HCT116 (cell line): Measurements from ENCODE around the gene MFSD8. TPM values are rescaled to one million over a fixed set of nuclear protein-coding genes. Genes with fewer than 3 reads are reported as not detected.

Source experiments
- ATAC-seq: fragments of 200-7000 bp; cut with Tn5 transposase; 2 replicates; pipeline ENCODE4 v1.9.1; 2020; ENCODE audit warnings: mild to moderate bottlenecking, moderate library complexity
- BruUV-seq: library from RNA; stranded (reverse); fragments of 400-500 nt; replicated peaks from 2 replicates; lab custom pipeline; 2021; lab: Mats Ljungman, UMichigan
- CTCF ChIA-PET: fragments of 300-600 bp; sonication (Branson Sonifier 250); formaldehyde crosslinking; loops from one replicate; lab custom pipeline; 2021; ENCODE audit warnings: antibody characterized with exemption; lab: Charles Lee
- POLR2A ChIA-PET: fragments of 300-600, 350-600 bp; sonication (Branson Sonifier 250); formaldehyde crosslinking; loops from one replicate; lab custom pipeline; 2021; ENCODE audit warnings: antibody characterized with exemption; lab: Charles Lee
- RAD21 ChIA-PET, 2 experiments: fragments of 300-600 bp; sonication (Branson Sonifier 250); formaldehyde crosslinking; loops; one replicate each; lab custom pipeline; 2023; ENCODE audit warnings: low total read pairs in 2 of 2; ENCODE audit not compliant: uncharacterized antibody in 2 of 2, unreplicated experiment in 2 of 2, low non-redundant PET in 1 of 2; lab: Charles Lee
- DNase-seq: peaks from one replicate; pipeline ENCODE4 v3.0.0-alpha.2; 2010; ENCODE audit warnings: low read depth, low spot score
- H2AFZ ChIP-seq: fragments of 200-600 bp; shearing (Covaris generic), sonication (generic); 2 replicates; pipeline ENCODE4 v1.6.1; 2017; ENCODE audit warnings: low read depth, mixed run types, mixed read lengths, antibody characterized with exemption, low read length; ENCODE audit not compliant: poor library complexity, severe bottlenecking
- H3K27ac ChIP-seq: 2 replicates; pipeline ENCODE4 v1.5.1; 2012; ENCODE audit warnings: low read depth, low read length
- H3K27me3 ChIP-seq: fragments of 200-600 bp; sonication (generic); 2 replicates; pipeline ENCODE4 v1.6.1; 2016; ENCODE audit warnings: mixed run types, low read length, mixed read lengths; ENCODE audit not compliant: insufficient read depth
- H3K36me3 ChIP-seq, 2 experiments: fragments of 200-500 bp in 1 of 2; fragments of 200-600 bp in 1 of 2; sonication (Bioruptor generic) in 1 of 2; sonication (generic) in 1 of 2; 2 replicates each; pipeline versions ENCODE4 v1.5.1 to v1.6.1; 2014 to 2016; ENCODE audit warnings: low read length in 2 of 2, inconsistent platforms in 1 of 2, mixed read lengths in 1 of 2, mixed run types in 1 of 2; ENCODE audit not compliant: insufficient read depth in 2 of 2, control insufficient read depth in 1 of 2
- H3K4me1 ChIP-seq, 2 experiments: fragments of 200-600 bp in 1 of 2; sonication (generic) in 1 of 2; 2 replicates each; pipeline versions ENCODE4 v1.5.1 to v1.6.1; 2012 to 2017; ENCODE audit warnings: low read length in 2 of 2, inconsistent platforms in 1 of 2, mild to moderate bottlenecking in 1 of 2, mixed read lengths in 1 of 2, mixed run types in 1 of 2, moderate library complexity in 1 of 2; ENCODE audit not compliant: insufficient read depth in 2 of 2, control insufficient read depth in 1 of 2
- H3K4me2 ChIP-seq: fragments of 200-600 bp; sonication (generic); 2 replicates; pipeline ENCODE4 v1.6.1; 2017; ENCODE audit warnings: mixed run types, low read length, mixed read lengths
- H3K4me3 ChIP-seq, 2 experiments: fragments of 200-600 bp in 1 of 2; sonication (generic) in 1 of 2; replicated peaks in 1 of 2; 2 replicates each; pipeline ENCODE4 v1.5.1; 2011 to 2016; ENCODE audit warnings: low read length in 2 of 2, control low read depth in 1 of 2, low read depth in 1 of 2, mild to moderate bottlenecking in 1 of 2, mixed read lengths in 1 of 2, mixed run types in 1 of 2
- H3K79me2 ChIP-seq: fragments of 200-600 bp; sonication (generic); 2 replicates; pipeline ENCODE4 v1.6.1; 2017; ENCODE audit warnings: mild to moderate bottlenecking, mixed run types, low read length, moderate library complexity, mixed read lengths; ENCODE audit not compliant: insufficient read depth
- H3K9ac ChIP-seq: fragments of 200-600 bp; sonication (generic); 2 replicates; pipeline ENCODE4 v1.6.1; 2016; ENCODE audit warnings: low read length, mixed read lengths
- H3K9me2 ChIP-seq: fragments of 200-600 bp; sonication (generic), shearing (Covaris generic); 2 replicates; pipeline ENCODE4 v1.6.1; 2017; ENCODE audit warnings: mixed run types, mild to moderate bottlenecking, moderate library complexity; ENCODE audit not compliant: insufficient read depth
- H3K9me3 ChIP-seq, 2 experiments: fragments of 200-500 bp in 1 of 2; fragments of 200-600 bp in 1 of 2; sonication (Bioruptor generic) in 1 of 2; sonication (generic) in 1 of 2; 2 replicates each; pipeline ENCODE4 v1.6.1; 2014 to 2017; ENCODE audit warnings: low read length in 2 of 2, mixed read lengths in 2 of 2, inconsistent platforms in 1 of 2, low read depth in 1 of 2, mild to moderate bottlenecking in 1 of 2, mixed run types in 1 of 2, moderate library complexity in 1 of 2; ENCODE audit not compliant: control insufficient read depth in 1 of 2, insufficient read depth in 1 of 2
- H4K20me1 ChIP-seq: fragments of 200-600 bp; sonication (generic), shearing (Covaris generic); 2 replicates; pipeline ENCODE4 v1.6.1; 2017; ENCODE audit warnings: mixed run types, mild to moderate bottlenecking, moderate library complexity; ENCODE audit not compliant: insufficient read depth
- CBX3 ChIP-seq: IDR thresholded peaks from 2 replicates; pipeline ENCODE4 v1.6.1; 2012; ENCODE audit warnings: low read depth
- CEBPB ChIP-seq: IDR thresholded peaks from 2 replicates; pipeline ENCODE4 v1.6.1; 2012; ENCODE audit warnings: low read depth
- EGR1 ChIP-seq: IDR thresholded peaks from 2 replicates; pipeline ENCODE4 v1.6.1; 2012; ENCODE audit warnings: low read depth
- ELF1 ChIP-seq: IDR thresholded peaks from 2 replicates; pipeline ENCODE4 v1.6.1; 2012; ENCODE audit warnings: low read depth, borderline replicate concordance
- EZH2phosphoT487 ChIP-seq: fragments of 200-600 bp; IDR thresholded peaks from 2 replicates; pipeline ENCODE4 v1.6.1; 2018; ENCODE audit warnings: antibody characterized with exemption, borderline replicate concordance
- RAD21 ChIP-seq: IDR thresholded peaks from 2 replicates; pipeline ENCODE4 v1.6.1; 2012; ENCODE audit warnings: low read depth, mild to moderate bottlenecking
- SIN3A ChIP-seq: IDR thresholded peaks from 2 replicates; pipeline ENCODE4 v1.6.1; 2012; ENCODE audit warnings: low read depth
- SP1 ChIP-seq: IDR thresholded peaks from 2 replicates; pipeline ENCODE4 v1.6.1; 2012; ENCODE audit warnings: low read depth
- TCF7L2 ChIP-seq: IDR thresholded peaks from 2 replicates; pipeline ENCODE4 v1.7.0; 2011; ENCODE audit warnings: borderline replicate concordance, inconsistent platforms; ENCODE audit not compliant: insufficient read depth, insufficient read length; ENCODE audit errors: extremely low read depth
- YY1 ChIP-seq: IDR thresholded peaks from 2 replicates; pipeline ENCODE4 v1.6.1; 2011; ENCODE audit warnings: low read length, low read depth, moderate library complexity, mild to moderate bottlenecking; ENCODE audit not compliant: insufficient replicate concordance; ENCODE audit errors: extremely low read depth
- ZNF274 ChIP-seq: fragments of 200-500 bp; sonication (Bioruptor generic); IDR thresholded peaks from 2 replicates; pipeline ENCODE4 v1.6.1; 2014; ENCODE audit warnings: mild to moderate bottlenecking, low read depth, low read length, inconsistent platforms
- intact Hi-C: fragments of 100-400 bp; cut with micrococcal nuclease; formaldehyde crosslinking; loops from 2 replicates; pipeline ENCODE4 v1.10.0; 2022
- total RNA-seq: library from RNA; stranded (reverse); gene quantifications from one replicate; pipeline ENCODE4 v1.2.1, GENCODE V29; 2021; ENCODE audit not compliant: unreplicated experiment
- TF ChIP-seq, protein P1 (sequence below): IDR thresholded peaks from 2 replicates; pipeline ENCODE4 v1.6.1; 2012
- TF ChIP-seq, protein P2 (sequence below), 3 experiments: fragments of 200-600 bp in 1 of 3; sonication (generic) in 1 of 3; IDR thresholded peaks in 2 of 3; conservative IDR thresholded peaks in 1 of 3; 2 replicates each; pipeline ENCODE4 v1.5.1; 2012 to 2017; ENCODE audit warnings: low read depth in 2 of 3, low read length in 2 of 3, antibody characterized with exemption in 1 of 3, borderline replicate concordance in 1 of 3, control low read depth in 1 of 3, mild to moderate bottlenecking in 1 of 3, mixed read lengths in 1 of 3, mixed run types in 1 of 3, moderate library complexity in 1 of 3; ENCODE audit not compliant: insufficient read depth in 1 of 3
- TF ChIP-seq, protein P3 (sequence below): IDR thresholded peaks from 2 replicates; pipeline ENCODE4 v1.6.1; 2012; ENCODE audit warnings: low read depth
- TF ChIP-seq, protein P4 (sequence below): IDR thresholded peaks from 2 replicates; pipeline ENCODE4 v1.6.1; 2011; ENCODE audit warnings: mild to moderate bottlenecking, low read length, moderate library complexity; ENCODE audit not compliant: insufficient replicate concordance; ENCODE audit errors: extremely low read depth

Gene MFSD8
- total RNA-seq, 1 experiment from 2014 or later = 17.1 TPM

DNA sequence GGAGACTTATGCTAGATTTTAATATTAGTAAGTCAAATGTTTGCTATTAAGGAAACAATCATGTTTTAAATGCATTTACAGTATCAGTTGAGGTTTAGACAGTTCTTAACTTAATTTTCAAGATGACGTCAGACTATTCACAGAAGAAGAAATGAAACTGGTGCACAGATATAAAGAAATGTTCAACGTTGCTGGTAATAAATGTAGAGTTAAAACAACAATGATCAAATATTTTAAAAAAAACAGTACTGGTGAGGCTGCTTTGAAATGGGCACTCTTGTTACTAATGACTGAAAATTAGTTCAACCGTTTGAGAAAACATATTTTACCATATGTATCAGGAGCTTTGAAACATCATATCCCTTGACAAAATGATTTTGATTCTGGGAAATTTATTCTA lies 44.5 kb upstream of the MFSD8 start:
- intact Hi-C loops = no loop called here
- no peaks in the 10 kb centered on the region for H3K9me2 ChIP-seq
- H3K27ac ChIP-seq = no peak overlapping the region
- ChIA-PET POLR2A (no interaction called here), RAD21 (no interaction called here), CTCF (no interaction called here)
- DNase-seq = no peak
- H3K4me3 ChIP-seq = no peak overlapping the region
- ATAC-seq = no peak
- H3K27me3 ChIP-seq = no peaks in the 10 kb centered on the region
- no TSS peak for BruUV-seq
- H3K36me3 ChIP-seq = peaks cover 0 to 3% of the 10 kb centered on the region in 2 experiments; a peak in 1 of 4 replicates
- no peak overlapping the region for H3K4me2 ChIP-seq
- H3K79me2 ChIP-seq = no peaks in the 10 kb centered on the region
- H3K9ac ChIP-seq = no peak overlapping the region
- H2AFZ ChIP-seq = no peak overlapping the region
- no peaks in the 10 kb centered on the region for H3K4me1 ChIP-seq
- H4K20me1 ChIP-seq = no peaks in the 10 kb centered on the region
- no peaks in the 10 kb centered on the region for H3K9me3 ChIP-seq
- no peak for TF ChIP-seq CBX3
- no peak for TF ChIP-seq CEBPB
- TF ChIP-seq, protein P1, sequence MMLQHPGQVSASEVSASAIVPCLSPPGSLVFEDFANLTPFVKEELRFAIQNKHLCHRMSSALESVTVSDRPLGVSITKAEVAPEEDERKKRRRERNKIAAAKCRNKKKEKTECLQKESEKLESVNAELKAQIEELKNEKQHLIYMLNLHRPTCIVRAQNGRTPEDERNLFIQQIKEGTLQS = no peak
- TF ChIP-seq YY1 = no peak
- no peak for TF ChIP-seq SIN3A
- no peak for TF ChIP-seq EGR1
- TF ChIP-seq SP1 = no peak
- TF ChIP-seq, protein P2, sequence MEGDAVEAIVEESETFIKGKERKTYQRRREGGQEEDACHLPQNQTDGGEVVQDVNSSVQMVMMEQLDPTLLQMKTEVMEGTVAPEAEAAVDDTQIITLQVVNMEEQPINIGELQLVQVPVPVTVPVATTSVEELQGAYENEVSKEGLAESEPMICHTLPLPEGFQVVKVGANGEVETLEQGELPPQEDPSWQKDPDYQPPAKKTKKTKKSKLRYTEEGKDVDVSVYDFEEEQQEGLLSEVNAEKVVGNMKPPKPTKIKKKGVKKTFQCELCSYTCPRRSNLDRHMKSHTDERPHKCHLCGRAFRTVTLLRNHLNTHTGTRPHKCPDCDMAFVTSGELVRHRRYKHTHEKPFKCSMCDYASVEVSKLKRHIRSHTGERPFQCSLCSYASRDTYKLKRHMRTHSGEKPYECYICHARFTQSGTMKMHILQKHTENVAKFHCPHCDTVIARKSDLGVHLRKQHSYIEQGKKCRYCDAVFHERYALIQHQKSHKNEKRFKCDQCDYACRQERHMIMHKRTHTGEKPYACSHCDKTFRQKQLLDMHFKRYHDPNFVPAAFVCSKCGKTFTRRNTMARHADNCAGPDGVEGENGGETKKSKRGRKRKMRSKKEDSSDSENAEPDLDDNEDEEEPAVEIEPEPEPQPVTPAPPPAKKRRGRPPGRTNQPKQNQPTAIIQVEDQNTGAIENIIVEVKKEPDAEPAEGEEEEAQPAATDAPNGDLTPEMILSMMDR (IDR thresholded peaks at IDR 0.05 in 2 of 3, conservative IDR thresholded peaks at IDR 0.05 in 1 of 3; ENCODE audit: borderline replicate concordance in 1 of 3, insufficient read depth in 1 of 3, low read depth in 2 of 3, low read length in 2 of 3) = no peak
- TF ChIP-seq, protein P3, sequence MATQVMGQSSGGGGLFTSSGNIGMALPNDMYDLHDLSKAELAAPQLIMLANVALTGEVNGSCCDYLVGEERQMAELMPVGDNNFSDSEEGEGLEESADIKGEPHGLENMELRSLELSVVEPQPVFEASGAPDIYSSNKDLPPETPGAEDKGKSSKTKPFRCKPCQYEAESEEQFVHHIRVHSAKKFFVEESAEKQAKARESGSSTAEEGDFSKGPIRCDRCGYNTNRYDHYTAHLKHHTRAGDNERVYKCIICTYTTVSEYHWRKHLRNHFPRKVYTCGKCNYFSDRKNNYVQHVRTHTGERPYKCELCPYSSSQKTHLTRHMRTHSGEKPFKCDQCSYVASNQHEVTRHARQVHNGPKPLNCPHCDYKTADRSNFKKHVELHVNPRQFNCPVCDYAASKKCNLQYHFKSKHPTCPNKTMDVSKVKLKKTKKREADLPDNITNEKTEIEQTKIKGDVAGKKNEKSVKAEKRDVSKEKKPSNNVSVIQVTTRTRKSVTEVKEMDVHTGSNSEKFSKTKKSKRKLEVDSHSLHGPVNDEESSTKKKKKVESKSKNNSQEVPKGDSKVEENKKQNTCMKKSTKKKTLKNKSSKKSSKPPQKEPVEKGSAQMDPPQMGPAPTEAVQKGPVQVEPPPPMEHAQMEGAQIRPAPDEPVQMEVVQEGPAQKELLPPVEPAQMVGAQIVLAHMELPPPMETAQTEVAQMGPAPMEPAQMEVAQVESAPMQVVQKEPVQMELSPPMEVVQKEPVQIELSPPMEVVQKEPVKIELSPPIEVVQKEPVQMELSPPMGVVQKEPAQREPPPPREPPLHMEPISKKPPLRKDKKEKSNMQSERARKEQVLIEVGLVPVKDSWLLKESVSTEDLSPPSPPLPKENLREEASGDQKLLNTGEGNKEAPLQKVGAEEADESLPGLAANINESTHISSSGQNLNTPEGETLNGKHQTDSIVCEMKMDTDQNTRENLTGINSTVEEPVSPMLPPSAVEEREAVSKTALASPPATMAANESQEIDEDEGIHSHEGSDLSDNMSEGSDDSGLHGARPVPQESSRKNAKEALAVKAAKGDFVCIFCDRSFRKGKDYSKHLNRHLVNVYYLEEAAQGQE = no peak
- no peak for TF ChIP-seq ZNF274
- no peak for TF ChIP-seq EZH2phosphoT487
- TF ChIP-seq, protein P4, sequence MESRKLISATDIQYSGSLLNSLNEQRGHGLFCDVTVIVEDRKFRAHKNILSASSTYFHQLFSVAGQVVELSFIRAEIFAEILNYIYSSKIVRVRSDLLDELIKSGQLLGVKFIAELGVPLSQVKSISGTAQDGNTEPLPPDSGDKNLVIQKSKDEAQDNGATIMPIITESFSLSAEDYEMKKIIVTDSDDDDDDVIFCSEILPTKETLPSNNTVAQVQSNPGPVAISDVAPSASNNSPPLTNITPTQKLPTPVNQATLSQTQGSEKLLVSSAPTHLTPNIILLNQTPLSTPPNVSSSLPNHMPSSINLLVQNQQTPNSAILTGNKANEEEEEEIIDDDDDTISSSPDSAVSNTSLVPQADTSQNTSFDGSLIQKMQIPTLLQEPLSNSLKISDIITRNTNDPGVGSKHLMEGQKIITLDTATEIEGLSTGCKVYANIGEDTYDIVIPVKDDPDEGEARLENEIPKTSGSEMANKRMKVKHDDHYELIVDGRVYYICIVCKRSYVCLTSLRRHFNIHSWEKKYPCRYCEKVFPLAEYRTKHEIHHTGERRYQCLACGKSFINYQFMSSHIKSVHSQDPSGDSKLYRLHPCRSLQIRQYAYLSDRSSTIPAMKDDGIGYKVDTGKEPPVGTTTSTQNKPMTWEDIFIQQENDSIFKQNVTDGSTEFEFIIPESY = no peak
- TF ChIP-seq ELF1 = no peak
- no peak for TF ChIP-seq TCF7L2
- no peak for TF ChIP-seq RAD21
- TF ChIP-seq, all 23 proteins: peak for 0
